ENCODE data around the gene PTX4. TPM values are rescaled to one million over a fixed set of nuclear protein-coding genes. Genes with fewer than 3 reads are reported as not detected.

Gene PTX4
- total RNA-seq, 1 donor from 2014 or later, result not detected

DNA sequence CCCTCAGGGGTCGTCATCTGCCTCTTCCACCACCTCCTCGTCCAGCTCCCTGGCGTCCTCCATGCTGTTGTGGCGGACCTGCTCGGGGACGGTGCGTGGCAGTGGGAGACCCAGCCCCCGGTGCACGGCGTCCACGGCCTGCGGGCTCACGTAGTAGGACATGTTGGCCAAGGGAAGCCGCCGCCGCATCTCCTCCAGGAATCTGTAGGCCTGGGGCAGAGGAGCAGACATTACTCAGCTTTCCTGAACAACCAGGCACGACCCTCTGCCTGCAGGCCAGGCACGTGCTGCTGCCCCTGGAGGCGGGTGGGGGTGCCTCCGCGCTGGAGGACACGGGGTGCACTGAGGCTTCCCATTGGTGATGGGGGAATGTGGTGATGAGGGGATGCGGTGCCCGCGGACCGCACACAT lies 22.2 kb upstream of the PTX4 start:
- ATAC-seq, result no peak
- Histone ChIP-seq H3K4me3 (no peak overlapping the region), H3K27me3 (no peaks in the 10 kb centered on the region), H3K9me3 (peaks cover 6% of the 10 kb centered on the region), H3K4me1 (peaks cover 4% of the 10 kb centered on the region), H3K36me3 (peaks cover 4% of the 10 kb centered on the region), H3K27ac (no peak overlapping the region)
- DNase-seq, result no peak
- intact Hi-C loops (cut with DNase I), result no loop called here
- no peak for TF ChIP-seq CTCF (IDR thresholded peaks at IDR 0.05)

DNA sequence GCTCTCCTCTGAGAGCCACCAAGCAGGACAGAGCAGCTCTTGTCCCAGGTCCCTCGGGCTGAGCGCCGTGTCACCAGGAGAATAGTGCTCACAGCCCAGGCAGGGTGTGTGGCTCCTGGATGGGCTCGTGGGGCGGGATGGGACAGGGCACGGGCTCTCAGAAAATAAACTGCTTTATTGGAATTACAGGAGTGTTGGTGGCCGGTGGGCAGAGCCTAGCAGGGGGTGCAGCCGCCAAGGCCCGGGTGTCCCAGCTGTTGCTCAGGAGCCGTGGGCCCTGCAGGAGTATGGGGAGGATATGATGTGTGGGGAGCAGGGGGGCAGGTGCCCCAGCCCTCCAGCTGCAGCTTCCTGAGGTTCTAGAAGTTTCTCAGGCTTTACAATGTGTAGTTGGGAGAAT lies 21.5 kb upstream of the PTX4 start:
- Histone ChIP-seq H3K27ac (peak overlapping the region; percentile 53), H3K36me3 (peaks cover 4% of the 10 kb centered on the region), H3K4me3 (no peak overlapping the region), H3K9me3 (peaks cover 6% of the 10 kb centered on the region), H3K27me3 (no peaks in the 10 kb centered on the region), H3K4me1 (peaks cover 4% of the 10 kb centered on the region)
- intact Hi-C loops (cut with DNase I), result no loop called here
- TF ChIP-seq CTCF (IDR thresholded peaks at IDR 0.05), result no peak
- ATAC-seq, result no peak
- DNase-seq, result no peak

- TF ChIP-seq CTCF (IDR thresholded peaks at IDR 0.05), result no peak
- H3K4me1 ChIP-seq, result peaks cover 4% of the 10 kb centered on the region
- ATAC-seq, result peak; percentile 58
- H3K36me3 ChIP-seq, result peaks cover 4% of the 10 kb centered on the region
- peaks cover 4% of the 10 kb centered on the region for H3K9me3 ChIP-seq
- no peak for DNase-seq
- peak overlapping the region; percentile 53 for H3K27ac ChIP-seq
- no peak overlapping the region for H3K4me3 ChIP-seq
- intact Hi-C loops (cut with DNase I), result no loop called here
- H3K27me3 ChIP-seq, result no peaks in the 10 kb centered on the region
Measured at GRCh38 chr16:1509307-1510221, 20.8 kb upstream of the PTX4 start.

DNA sequence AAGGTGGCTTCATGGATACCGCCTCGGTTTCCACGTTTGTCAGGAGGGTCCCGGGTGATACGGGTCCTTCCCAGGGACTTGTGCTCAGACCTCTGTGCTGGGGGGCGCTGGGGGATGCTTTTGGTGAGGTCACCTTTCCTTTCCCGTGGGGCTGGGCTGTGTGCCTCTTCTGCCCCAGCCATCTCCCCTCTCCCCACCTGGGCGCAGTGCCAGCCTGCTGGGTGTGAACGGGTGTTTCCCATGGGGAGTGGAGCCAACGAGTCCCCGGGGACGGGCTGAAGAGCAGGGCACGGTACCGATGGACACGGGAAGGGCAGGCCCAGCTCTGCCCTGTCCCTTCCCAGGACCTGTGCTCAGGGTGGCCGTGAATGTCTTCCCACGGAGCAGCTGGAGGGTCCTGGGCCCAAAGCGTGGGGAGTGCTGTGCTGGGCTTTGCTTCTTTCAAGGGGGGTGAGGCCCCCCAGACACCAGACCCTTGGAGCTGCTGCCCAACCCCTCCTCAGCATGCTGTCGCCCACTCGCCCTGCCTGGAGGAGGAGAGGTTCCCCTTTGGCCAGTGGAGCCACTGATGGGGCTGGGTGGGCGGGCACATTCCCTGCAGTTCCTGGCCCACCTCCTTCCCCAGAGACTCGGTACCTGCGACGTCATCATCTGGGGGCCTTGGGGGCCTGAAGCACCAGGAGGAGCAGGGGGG lies 19.9 kb upstream of the PTX4 start:
- ATAC-seq, result no peak
- intact Hi-C loops (cut with DNase I), result no loop called here
- H3K27me3 ChIP-seq, result no peaks in the 10 kb centered on the region
- H3K27ac ChIP-seq, result peak overlapping the region; percentile 53
- H3K4me1 ChIP-seq, result peaks cover 4% of the 10 kb centered on the region
- H3K9me3 ChIP-seq, result no peaks in the 10 kb centered on the region
- no peak for DNase-seq
- no peak overlapping the region for H3K4me3 ChIP-seq
- peaks cover 4% of the 10 kb centered on the region for H3K36me3 ChIP-seq
- no peak for TF ChIP-seq CTCF (IDR thresholded peaks at IDR 0.05)

- intact Hi-C loops (cut with DNase I), result no loop called here
- no peak for TF ChIP-seq CTCF (IDR thresholded peaks at IDR 0.05)
- Histone ChIP-seq H3K27me3 (no peaks in the 10 kb centered on the region), H3K4me3 (no peak overlapping the region), H3K4me1 (peaks cover 4% of the 10 kb centered on the region), H3K27ac (no peak overlapping the region), H3K9me3 (no peaks in the 10 kb centered on the region), H3K36me3 (peaks cover 23% of the 10 kb centered on the region)
- no peak for ATAC-seq
- no peak for DNase-seq
Measured at GRCh38 chr16:1506494-1507213, 17.9 kb upstream of the PTX4 start.
